MM.1S (cell line): ENCODE measurements around the gene UBXN1.

ENCODE experiments used
- DNase-seq: peaks from one replicate; pipeline ENCODE4 v3.0.0-alpha.2; 2015
- H2AFZ ChIP-seq: fragments of 300-600 bp; sonication (generic); 2 replicates; pipeline ENCODE4 v1.6.0; 2016; ENCODE audit warnings: antibody characterized with exemption, low read length
- H3F3A ChIP-seq: fragments of 300-600 bp; sonication (generic); 2 replicates; pipeline ENCODE4 v1.6.1; 2016; ENCODE audit warnings: mild to moderate bottlenecking, antibody characterized with exemption, low read length, moderate library complexity, mixed read lengths; ENCODE audit not compliant: insufficient read depth
- H3K27ac ChIP-seq: fragments of 300-600 bp; sonication (generic); 2 replicates; pipeline ENCODE4 v1.5.1; 2016; ENCODE audit warnings: mild to moderate bottlenecking, low read length
- H3K27me3 ChIP-seq: fragments of 300-600 bp; sonication (generic); replicated peaks from 2 replicates; pipeline ENCODE4 v1.6.0; 2016; ENCODE audit warnings: low read length; ENCODE audit not compliant: insufficient read depth
- H3K36me3 ChIP-seq: fragments of 300-600 bp; sonication (generic); replicated peaks from 2 replicates; pipeline ENCODE4 v1.6.1; 2016; ENCODE audit warnings: mild to moderate bottlenecking, low read length, mixed read lengths; ENCODE audit not compliant: insufficient read depth
- H3K4me1 ChIP-seq: fragments of 300-600 bp; sonication (generic); 2 replicates; pipeline ENCODE4 v1.6.1; 2016; ENCODE audit warnings: low read length, mixed read lengths
- H3K4me2 ChIP-seq: fragments of 300-600 bp; sonication (generic); 2 replicates; pipeline ENCODE4 v1.6.0; 2016; ENCODE audit warnings: low read depth, low read length
- H3K4me3 ChIP-seq: fragments of 300-600 bp; sonication (generic); 2 replicates; pipeline ENCODE4 v1.5.1; 2016; ENCODE audit warnings: low read length, mixed read lengths
- H3K79me2 ChIP-seq: fragments of 300-600 bp; sonication (generic); 2 replicates; pipeline ENCODE4 v1.6.1; 2016; ENCODE audit warnings: mixed run types, low read length, mixed read lengths
- H3K9ac ChIP-seq: fragments of 300-600 bp; sonication (generic); 2 replicates; pipeline ENCODE4 v1.6.1; 2016; ENCODE audit warnings: low read length, mixed read lengths
- H3K9me2 ChIP-seq: fragments of 300-600 bp; sonication (generic); replicated peaks from 2 replicates; pipeline ENCODE4 v1.6.1; 2016; ENCODE audit warnings: mild to moderate bottlenecking, low read length, mixed read lengths; ENCODE audit not compliant: insufficient read depth
- H3K9me3 ChIP-seq: fragments of 300-600 bp; sonication (generic); replicated peaks from 2 replicates; pipeline ENCODE4 v1.6.1; 2016; ENCODE audit warnings: mild to moderate bottlenecking, low read length, mixed read lengths; ENCODE audit not compliant: insufficient read depth
- H4K20me1 ChIP-seq: fragments of 300-600 bp; sonication (generic); 2 replicates; pipeline ENCODE4 v1.6.1; 2016; ENCODE audit warnings: mild to moderate bottlenecking, low read length, moderate library complexity, mixed read lengths; ENCODE audit not compliant: insufficient read depth
- CTCF ChIP-seq: fragments of 300-600 bp; sonication (generic); IDR thresholded peaks from 2 replicates; pipeline ENCODE4 v1.5.1; 2016; ENCODE audit warnings: antibody characterized with exemption, low read length, mixed read lengths
- EZH2 ChIP-seq: fragments of 300-600 bp; sonication (generic); optimal IDR thresholded peaks from 2 replicates; pipeline ENCODE3; 2017; ENCODE audit warnings: low read depth, mild to moderate bottlenecking, antibody characterized with exemption, low read length, mixed read lengths
- EZH2phosphoT487 ChIP-seq: fragments of 300-600 bp; sonication (generic); IDR thresholded peaks from 2 replicates; pipeline ENCODE4 v1.6.1; 2018; ENCODE audit warnings: antibody characterized with exemption, low read length

The UBXN1 gene

GRCh38 chr11:62680825-62681240, 2.0 kb upstream of the UBXN1 start:
- Histone ChIP-seq H3F3A (peaks cover 10% of the 10 kb centered on the region; the same call in 1 of the 2 replicates), H3K36me3 (no peaks in the 10 kb centered on the region; the same call in 1 of the 2 replicates), H3K27ac (no peak overlapping the region), H3K9me2 (no peaks in the 10 kb centered on the region), H3K9ac (no peak overlapping the region), H2AFZ (peak overlapping the region; percentile 52), H3K4me3 (no peak overlapping the region), H3K27me3 (no peaks in the 10 kb centered on the region), H3K4me2 (peak overlapping the region; percentile 17; the same call in 1 of the 2 replicates), H4K20me1 (no peaks in the 10 kb centered on the region), H3K4me1 (peaks cover 10% of the 10 kb centered on the region; the same call in 1 of the 2 replicates), H3K79me2 (peaks cover 28% of the 10 kb centered on the region), H3K9me3 (no peaks in the 10 kb centered on the region)
- no peak for TF ChIP-seq EZH2
- peak; percentile 71 for TF ChIP-seq CTCF
- peak; percentile 77 for DNase-seq

GRCh38 chr11:62678433-62678769, 472 bp downstream of the UBXN1 start:
- no peaks in the 10 kb centered on the region; the same call in none of the 2 replicates for H3K36me3 ChIP-seq
- H3K4me1 ChIP-seq, result peaks cover 10% of the 10 kb centered on the region; the same call in 1 of the 2 replicates
- H2AFZ ChIP-seq, result peak overlapping the region; percentile 97
- no peak for DNase-seq
- H3F3A ChIP-seq, result peaks cover 10% of the 10 kb centered on the region; the same call in 1 of the 2 replicates
- H3K4me2 ChIP-seq, result peak overlapping the region; percentile 93
- no peak for TF ChIP-seq CTCF
- TF ChIP-seq EZH2phosphoT487, result no peak
- TF ChIP-seq EZH2, result no peak
- no peaks in the 10 kb centered on the region for H4K20me1 ChIP-seq
- H3K9me3 ChIP-seq, result no peaks in the 10 kb centered on the region
- peak overlapping the region; percentile 90 for H3K9ac ChIP-seq
- peak overlapping the region; percentile 47; the same call in 1 of the 2 replicates for H3K27ac ChIP-seq
- H3K9me2 ChIP-seq, result no peaks in the 10 kb centered on the region
- peak overlapping the region; percentile 98 for H3K4me3 ChIP-seq
- H3K27me3 ChIP-seq, result no peaks in the 10 kb centered on the region
- peaks cover 44% of the 10 kb centered on the region for H3K79me2 ChIP-seq

GRCh38 chr11:62677714-62678113, 1.2 kb downstream of the UBXN1 start:
- Histone ChIP-seq H3K27me3 (no peaks in the 10 kb centered on the region), H4K20me1 (no peaks in the 10 kb centered on the region), H3K9ac (peak overlapping the region; percentile 90; the same call in 1 of the 2 replicates), H3K79me2 (peaks cover 51% of the 10 kb centered on the region), H3K4me1 (peaks cover 16% of the 10 kb centered on the region), H3K4me3 (peak overlapping the region; percentile 98), H3F3A (peaks cover 13% of the 10 kb centered on the region; the same call in 1 of the 2 replicates), H3K9me3 (no peaks in the 10 kb centered on the region), H3K9me2 (no peaks in the 10 kb centered on the region), H3K36me3 (no peaks in the 10 kb centered on the region; the same call in none of the 2 replicates), H2AFZ (no peak overlapping the region), H3K27ac (no peak overlapping the region), H3K4me2 (peak overlapping the region; percentile 93)
- no peak for TF ChIP-seq EZH2
- no peak for TF ChIP-seq EZH2phosphoT487
- TF ChIP-seq CTCF, result no peak
- DNase-seq, result no peak
